ENCODE results near the gene ANO10.
"Not testable (repeated sequence)": the region's sequence is repeated elsewhere in the genome, so short reads cannot be mapped to it uniquely, and the experiment has no call there.

GRCh38 chr3:43544277-43544676 lies 77.5 kb downstream of the ANO10 start:
- TF ChIP-seq CTCF (IDR thresholded peaks at IDR 0.05): peak; percentile 41 to 54 (median 45)
- TF ChIP-seq POLR2AphosphoS5 (IDR thresholded peaks at IDR 0.05): not testable (repeated sequence)
